Measurements from ENCODE around the gene MROH2A. TPM values are rescaled to one million over a fixed set of nuclear protein-coding genes. Genes with fewer than 3 reads are reported as not detected.
"Not testable (repeated sequence)": the region's sequence is repeated elsewhere in the genome, so short reads cannot be mapped to it uniquely, and the experiment has no call there.

Gene MROH2A
- total RNA-seq, 2 experiments from 2014 or later, result not detected

- Mint-ChIP-seq H3K27me3 (peaks cover 29% of the 10 kb centered on the region), H3K36me3 (ENCODE audit: low read depth) (no peaks in the 10 kb centered on the region), H3K27ac (no peak overlapping the region), H3K4me3 (no peak overlapping the region), H3K9me3 (peaks cover 6% of the 10 kb centered on the region), H3K4me1 (ENCODE audit: low read depth) (no peaks in the 10 kb centered on the region)
- Histone ChIP-seq H3K27me3 (ENCODE audit: control insufficient read depth in 1 of 2, insufficient read depth in 2 of 2, low read length in 2 of 2) (peaks cover 0 to 3% of the 10 kb centered on the region in 2 experiments), H3K4me3 (ENCODE audit: low read length) (no peak overlapping the region), H3K27ac (ENCODE audit: low read depth in 1 of 2, low read length in 2 of 2) (no peak overlapping the region), H3K4me1 (ENCODE audit: insufficient read depth, low read length) (no peaks in the 10 kb centered on the region), H3K36me3 (ENCODE audit: insufficient read depth, low read length) (no peaks in the 10 kb centered on the region), H3K9me3 (ENCODE audit: control insufficient read depth in 1 of 2, insufficient read depth in 1 of 2, low read length in 2 of 2) (peaks cover 0 to 15% of the 10 kb centered on the region in 2 experiments)
- TF ChIP-seq, protein P1, sequence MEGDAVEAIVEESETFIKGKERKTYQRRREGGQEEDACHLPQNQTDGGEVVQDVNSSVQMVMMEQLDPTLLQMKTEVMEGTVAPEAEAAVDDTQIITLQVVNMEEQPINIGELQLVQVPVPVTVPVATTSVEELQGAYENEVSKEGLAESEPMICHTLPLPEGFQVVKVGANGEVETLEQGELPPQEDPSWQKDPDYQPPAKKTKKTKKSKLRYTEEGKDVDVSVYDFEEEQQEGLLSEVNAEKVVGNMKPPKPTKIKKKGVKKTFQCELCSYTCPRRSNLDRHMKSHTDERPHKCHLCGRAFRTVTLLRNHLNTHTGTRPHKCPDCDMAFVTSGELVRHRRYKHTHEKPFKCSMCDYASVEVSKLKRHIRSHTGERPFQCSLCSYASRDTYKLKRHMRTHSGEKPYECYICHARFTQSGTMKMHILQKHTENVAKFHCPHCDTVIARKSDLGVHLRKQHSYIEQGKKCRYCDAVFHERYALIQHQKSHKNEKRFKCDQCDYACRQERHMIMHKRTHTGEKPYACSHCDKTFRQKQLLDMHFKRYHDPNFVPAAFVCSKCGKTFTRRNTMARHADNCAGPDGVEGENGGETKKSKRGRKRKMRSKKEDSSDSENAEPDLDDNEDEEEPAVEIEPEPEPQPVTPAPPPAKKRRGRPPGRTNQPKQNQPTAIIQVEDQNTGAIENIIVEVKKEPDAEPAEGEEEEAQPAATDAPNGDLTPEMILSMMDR (IDR thresholded peaks at IDR 0.05), result no peak
- ChIA-PET POLR2A (no interaction called here), CTCF (no interaction called here)
- intact Hi-C loops (cut with DNase I, micrococcal nuclease), result no loop called here
- ATAC-seq (ENCODE audit: poor library complexity) (no peak), DNase-seq (no peak)
These were observed 31.5 kb upstream of the MROH2A start for GRCh38 chr2:233746475-233747282.

DNA sequence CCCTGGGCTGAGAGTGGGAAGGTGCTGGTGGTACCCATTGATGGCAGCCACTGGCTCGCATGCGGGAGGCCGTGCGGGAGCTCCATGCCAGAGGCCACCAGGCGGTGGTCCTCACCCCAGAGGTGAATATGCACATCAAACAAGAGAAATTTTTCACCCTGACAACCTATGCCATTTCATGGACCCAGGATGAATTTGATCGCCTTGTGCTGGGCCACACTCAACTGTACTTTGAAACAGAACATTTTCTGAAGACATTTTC lies 30.9 kb upstream of the MROH2A start:
- intact Hi-C loops (cut with DNase I, micrococcal nuclease), result no loop called here
- Mint-ChIP-seq H3K4me3 (no peak overlapping the region), H3K27ac (no peak overlapping the region), H3K36me3 (ENCODE audit: low read depth) (no peaks in the 10 kb centered on the region), H3K9me3 (peaks cover 7% of the 10 kb centered on the region), H3K4me1 (ENCODE audit: low read depth) (no peaks in the 10 kb centered on the region), H3K27me3 (peaks cover 33% of the 10 kb centered on the region)
- H3K4me1 ChIP-seq (ENCODE audit: insufficient read depth, low read length), result no peaks in the 10 kb centered on the region
- H3K4me3 ChIP-seq (ENCODE audit: low read length), result no peak overlapping the region
- peaks cover 0 to 3% of the 10 kb centered on the region in 2 experiments for H3K27me3 ChIP-seq (ENCODE audit: control insufficient read depth in 1 of 2, insufficient read depth in 2 of 2, low read length in 2 of 2)
- ATAC-seq (ENCODE audit: poor library complexity) (no peak), DNase-seq (no peak)
- H3K36me3 ChIP-seq (ENCODE audit: insufficient read depth, low read length), result no peaks in the 10 kb centered on the region
- CTCF ChIA-PET, result no interaction called here
- no peak overlapping the region for H3K27ac ChIP-seq (ENCODE audit: low read depth in 1 of 2, low read length in 2 of 2)
- TF ChIP-seq, protein P1 (IDR thresholded peaks at IDR 0.05), result no peak
- POLR2A ChIA-PET, result no interaction called here
- H3K9me3 ChIP-seq (ENCODE audit: control insufficient read depth in 1 of 2, insufficient read depth in 1 of 2, low read length in 2 of 2), result peaks cover 0 to 15% of the 10 kb centered on the region in 2 experiments

- ATAC-seq (ENCODE audit: poor library complexity); H3K27ac ChIP-seq (ENCODE audit: low read depth in 1 of 2, low read length in 2 of 2); intact Hi-C loops (cut with DNase I, micrococcal nuclease); H3K27me3 ChIP-seq (ENCODE audit: control insufficient read depth in 1 of 2, insufficient read depth in 2 of 2, low read length in 2 of 2); H3K9me3 Mint-ChIP-seq; H3K4me3 Mint-ChIP-seq; DNase-seq; H3K36me3 ChIP-seq (ENCODE audit: insufficient read depth, low read length); CTCF ChIA-PET; H3K27ac Mint-ChIP-seq; H3K36me3 Mint-ChIP-seq (ENCODE audit: low read depth); H3K4me3 ChIP-seq (ENCODE audit: low read length); H3K4me1 ChIP-seq (ENCODE audit: insufficient read depth, low read length); H3K4me1 Mint-ChIP-seq (ENCODE audit: low read depth); POLR2A ChIA-PET: not testable (repeated sequence)
- H3K9me3 ChIP-seq (ENCODE audit: control insufficient read depth in 1 of 2, insufficient read depth in 1 of 2, low read length in 2 of 2), result peaks cover 0 to 16% of the 10 kb centered on the region in 2 experiments
- peaks cover 46% of the 10 kb centered on the region for H3K27me3 Mint-ChIP-seq
These were observed 27.4 kb upstream of the MROH2A start for GRCh38 chr2:233750689-233751088.

DNA sequence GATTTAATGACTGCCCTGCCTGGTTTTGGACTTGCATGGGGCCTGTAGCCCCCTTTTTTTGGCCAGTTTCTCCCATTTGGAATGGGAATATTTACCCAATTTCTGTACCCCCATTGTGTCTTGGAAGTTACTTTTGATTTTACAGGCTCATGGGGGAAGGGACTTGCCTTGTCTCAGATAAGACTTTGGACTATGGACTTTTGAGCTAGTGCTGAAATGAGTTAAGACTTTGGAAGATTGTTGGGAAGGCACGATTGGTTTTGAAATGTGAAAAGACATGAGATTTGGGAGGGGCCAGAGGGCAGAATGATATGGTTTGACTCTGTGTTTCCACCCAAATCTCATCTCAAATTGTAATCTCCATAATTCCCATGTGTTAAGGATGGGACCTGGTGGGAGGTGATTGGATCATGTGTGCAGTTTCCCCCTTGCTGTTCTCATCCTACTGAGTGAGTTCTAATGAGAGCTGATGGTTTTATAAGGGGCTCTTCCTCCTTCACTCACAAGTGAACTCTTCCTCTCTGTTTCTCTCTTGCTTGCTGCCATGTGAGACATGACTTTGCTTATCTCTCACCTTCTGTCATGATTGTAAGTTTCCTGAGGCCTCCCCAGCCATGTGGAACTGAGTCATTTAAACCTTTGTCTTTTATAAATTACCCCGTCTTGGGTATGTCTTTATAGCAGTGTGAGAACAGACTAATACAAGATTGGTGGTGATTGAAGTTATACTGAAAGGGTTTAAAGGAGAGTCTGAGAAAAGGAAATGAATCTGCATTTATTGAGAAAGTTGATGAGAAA lies 26.7 kb upstream of the MROH2A start:
- H3K4me1 ChIP-seq (ENCODE audit: insufficient read depth, low read length); H3K27ac ChIP-seq (ENCODE audit: low read depth in 1 of 2, low read length in 2 of 2); H3K9me3 Mint-ChIP-seq; H3K4me1 Mint-ChIP-seq (ENCODE audit: low read depth); ATAC-seq (ENCODE audit: poor library complexity); H3K36me3 Mint-ChIP-seq (ENCODE audit: low read depth); H3K4me3 Mint-ChIP-seq; intact Hi-C loops (cut with DNase I, micrococcal nuclease); POLR2A ChIA-PET; H3K27ac Mint-ChIP-seq; H3K36me3 ChIP-seq (ENCODE audit: insufficient read depth, low read length); H3K4me3 ChIP-seq (ENCODE audit: low read length); CTCF ChIA-PET; DNase-seq; H3K27me3 ChIP-seq (ENCODE audit: control insufficient read depth in 1 of 2, insufficient read depth in 2 of 2, low read length in 2 of 2): not testable (repeated sequence)
- peaks cover 0 to 16% of the 10 kb centered on the region in 2 experiments for H3K9me3 ChIP-seq (ENCODE audit: control insufficient read depth in 1 of 2, insufficient read depth in 1 of 2, low read length in 2 of 2)
- peaks cover 42% of the 10 kb centered on the region for H3K27me3 Mint-ChIP-seq

Data from CD4-positive, alpha-beta T cell (primary cell).